Measurements from ENCODE around the gene NLRP1. TPM values are rescaled to one million over a fixed set of nuclear protein-coding genes. Genes with fewer than 3 reads are reported as not detected.

Gene NLRP1
- total and polyA plus RNA-seq, 10 of the 15 experiments (the other 5 are each of a cell fraction or from before 2014, with no cell fraction given): 2.8 to 21.8 (median 11.9) TPM

- Histone ChIP-seq H4K20me1 (ENCODE audit: control insufficient read depth, insufficient read depth) (no peaks in the 10 kb centered on the region), H3K9ac (ENCODE audit: control insufficient read depth, insufficient read depth, low read length) (no peak overlapping the region), H3K4me3 (no peak overlapping the region), H3K4me2 (ENCODE audit: control insufficient read depth, insufficient read depth) (no peak overlapping the region), H3K27ac (ENCODE audit: control insufficient read depth, insufficient read depth) (no peak overlapping the region), H3K9me3 (replicated peaks; ENCODE audit: control insufficient read depth, insufficient read depth, low read length) (no peaks in the 10 kb centered on the region), H3K4me1 (ENCODE audit: control insufficient read depth, insufficient read depth, low read length) (peaks cover 7% of the 10 kb centered on the region; the same call in 1 of the 2 replicates), H3K27me3 (replicated peaks in 1 of 2; ENCODE audit: control insufficient read depth in 2 of 2, insufficient read depth in 2 of 2, low read length in 1 of 2) (no peaks in the 10 kb centered on the region), H3K79me2 (ENCODE audit: control insufficient read depth, insufficient read depth, low read length) (peaks cover 33% of the 10 kb centered on the region), H2AFZ (ENCODE audit: control insufficient read depth, low read depth, low read length) (no peak overlapping the region), H3K36me3 (ENCODE audit: control insufficient read depth in 2 of 2, insufficient read depth in 2 of 2, low read length in 1 of 2) (peaks cover 9 to 25% of the 10 kb centered on the region in 2 experiments; a peak in 3 of 4 replicates)
- FAIRE-seq (no peak), ATAC-seq (no peak), DNase-seq (ENCODE audit: low read depth, low spot score) (no peak)
- SMC1A ChIA-PET (ENCODE audit: uncharacterized antibody, unreplicated experiment): interaction anchor here (1.2 kb wide), 1 partner anchor 10 kb away, joined by 4 read pairs; no protein-coding TSS in a partner anchor
- intact Hi-C loops (cut with micrococcal nuclease; ENCODE audit: unreplicated experiment): no loop called here
- 97% methylated on average over 6 of the region's 6 CpGs for WGBS (ENCODE audit: insufficient coverage, insufficient replicate concordance, low lambda C conversion rate, missing lambda C conversion rate)
- no TSS peak for BruUV-seq (replicated peaks)
- RAD21 ChIA-PET (ENCODE audit: unreplicated experiment): no interaction called here
- CTCF ChIA-PET: interaction anchor here (1.0 to 1.2 kb wide), 2 partner anchors 10 to 12 kb away, joined by 5 read pairs; partner anchors contain the start of gene DHX33
- POLR2A ChIA-PET: no interaction called here
- in situ Hi-C loops (cut with MboI): no loop called here
- no peak for TF ChIP-seq ZZZ3 (IDR thresholded peaks at IDR 0.05; ENCODE audit: control insufficient read depth, insufficient read length, low read depth)
- no peak for TF ChIP-seq BMI1 (IDR thresholded peaks at IDR 0.05; ENCODE audit: borderline replicate concordance)
- TF ChIP-seq, protein P1, sequence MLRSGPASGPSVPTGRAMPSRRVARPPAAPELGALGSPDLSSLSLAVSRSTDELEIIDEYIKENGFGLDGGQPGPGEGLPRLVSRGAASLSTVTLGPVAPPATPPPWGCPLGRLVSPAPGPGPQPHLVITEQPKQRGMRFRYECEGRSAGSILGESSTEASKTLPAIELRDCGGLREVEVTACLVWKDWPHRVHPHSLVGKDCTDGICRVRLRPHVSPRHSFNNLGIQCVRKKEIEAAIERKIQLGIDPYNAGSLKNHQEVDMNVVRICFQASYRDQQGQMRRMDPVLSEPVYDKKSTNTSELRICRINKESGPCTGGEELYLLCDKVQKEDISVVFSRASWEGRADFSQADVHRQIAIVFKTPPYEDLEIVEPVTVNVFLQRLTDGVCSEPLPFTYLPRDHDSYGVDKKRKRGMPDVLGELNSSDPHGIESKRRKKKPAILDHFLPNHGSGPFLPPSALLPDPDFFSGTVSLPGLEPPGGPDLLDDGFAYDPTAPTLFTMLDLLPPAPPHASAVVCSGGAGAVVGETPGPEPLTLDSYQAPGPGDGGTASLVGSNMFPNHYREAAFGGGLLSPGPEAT (IDR thresholded peaks at IDR 0.05; ENCODE audit: low read depth): no peak
- no peak for TF ChIP-seq STAT1 (conservative IDR thresholded peaks at IDR 0.05)
- TF ChIP-seq ZBED1 (IDR thresholded peaks at IDR 0.05; ENCODE audit: borderline replicate concordance): no peak
- TF ChIP-seq CHD1 (IDR thresholded peaks at IDR 0.05; ENCODE audit: low read depth, low read length): no peak
- TF ChIP-seq CHD4 (IDR thresholded peaks at IDR 0.05): no peak
- TF ChIP-seq ZBTB33 (IDR thresholded peaks at IDR 0.05): no peak
- TF ChIP-seq SKIL (IDR thresholded peaks at IDR 0.05; ENCODE audit: low read depth, poor library complexity, severe bottlenecking): no peak
- no peak for TF ChIP-seq EZH2 (IDR thresholded peaks at IDR 0.05; ENCODE audit: borderline replicate concordance, control insufficient read depth, low read depth, low read length)
- no peak for TF ChIP-seq SMC3 (IDR thresholded peaks at IDR 0.05; ENCODE audit: borderline replicate concordance, low read length)
- no peak for TF ChIP-seq HDGF (IDR thresholded peaks at IDR 0.05)
- TF ChIP-seq FOS (IDR thresholded peaks at IDR 0.05; ENCODE audit: borderline replicate concordance, extremely low read depth, insufficient read length): no peak
- TF ChIP-seq, protein P2, sequence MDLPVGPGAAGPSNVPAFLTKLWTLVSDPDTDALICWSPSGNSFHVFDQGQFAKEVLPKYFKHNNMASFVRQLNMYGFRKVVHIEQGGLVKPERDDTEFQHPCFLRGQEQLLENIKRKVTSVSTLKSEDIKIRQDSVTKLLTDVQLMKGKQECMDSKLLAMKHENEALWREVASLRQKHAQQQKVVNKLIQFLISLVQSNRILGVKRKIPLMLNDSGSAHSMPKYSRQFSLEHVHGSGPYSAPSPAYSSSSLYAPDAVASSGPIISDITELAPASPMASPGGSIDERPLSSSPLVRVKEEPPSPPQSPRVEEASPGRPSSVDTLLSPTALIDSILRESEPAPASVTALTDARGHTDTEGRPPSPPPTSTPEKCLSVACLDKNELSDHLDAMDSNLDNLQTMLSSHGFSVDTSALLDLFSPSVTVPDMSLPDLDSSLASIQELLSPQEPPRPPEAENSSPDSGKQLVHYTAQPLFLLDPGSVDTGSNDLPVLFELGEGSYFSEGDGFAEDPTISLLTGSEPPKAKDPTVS (IDR thresholded peaks at IDR 0.05; ENCODE audit: low read depth, low read length): no peak
- no peak for TF ChIP-seq SPI1 (IDR thresholded peaks at IDR 0.05; ENCODE audit: borderline replicate concordance, insufficient read depth, low read depth, low read length)
- TF ChIP-seq MEF2B (IDR thresholded peaks at IDR 0.05; ENCODE audit: partially characterized antibody, poor library complexity, severe bottlenecking): no peak
These were observed 103.3 kb downstream of the NLRP1 start for GRCh38 chr17:5480962-5481361.
